H1 (cell line): Measurements from ENCODE around the gene PLA2G10. TPM values are rescaled to one million over a fixed set of nuclear protein-coding genes. Genes with fewer than 3 reads are reported as not detected.

ENCODE experiments used
- SP1 ChIP-seq: IDR thresholded peaks from 2 replicates; pipeline ENCODE4 v1.6.1; 2011; ENCODE audit warnings: low read depth, low read length
- polyA plus RNA-seq, 7 experiments: library from polyadenylated mRNA; depleted of rRNA in 3 of 7; stranded (reverse) in 5 of 7; unstranded in 2 of 7; fragments of >200 nt in 5 of 7; fragments of 200-250 nt in 2 of 7; gene quantifications; 1 replicate in 5 of 7; 2 replicates in 1 of 7; 4 replicates in 1 of 7; pipeline versions ENCODE4 v1.2.1 to v1.2.3, GENCODE V29; 2011 to 2013; ENCODE audit warnings: missing spikeins in 2 of 7, mixed read lengths in 2 of 7
- total RNA-seq: library from RNA; stranded (reverse); fragmentation: NEBNext Ultra II Directional; extraction: Animal tissue kit (Norgen Biotek cat#: 25700); gene quantifications from 2 replicates; pipeline ENCODE4 v1.2.1, GENCODE V29; 2021
- TF ChIP-seq, protein P1 (sequence below): IDR thresholded peaks from 2 replicates; pipeline ENCODE4 v1.6.1; 2012; ENCODE audit warnings: low read length, inconsistent platforms

The PLA2G10 gene
- total and polyA plus RNA-seq, 2 of the 8 experiments (the other 6 are each of a cell fraction or from before 2014, with no cell fraction given), result 0.60 to 2.2 TPM

DNA sequence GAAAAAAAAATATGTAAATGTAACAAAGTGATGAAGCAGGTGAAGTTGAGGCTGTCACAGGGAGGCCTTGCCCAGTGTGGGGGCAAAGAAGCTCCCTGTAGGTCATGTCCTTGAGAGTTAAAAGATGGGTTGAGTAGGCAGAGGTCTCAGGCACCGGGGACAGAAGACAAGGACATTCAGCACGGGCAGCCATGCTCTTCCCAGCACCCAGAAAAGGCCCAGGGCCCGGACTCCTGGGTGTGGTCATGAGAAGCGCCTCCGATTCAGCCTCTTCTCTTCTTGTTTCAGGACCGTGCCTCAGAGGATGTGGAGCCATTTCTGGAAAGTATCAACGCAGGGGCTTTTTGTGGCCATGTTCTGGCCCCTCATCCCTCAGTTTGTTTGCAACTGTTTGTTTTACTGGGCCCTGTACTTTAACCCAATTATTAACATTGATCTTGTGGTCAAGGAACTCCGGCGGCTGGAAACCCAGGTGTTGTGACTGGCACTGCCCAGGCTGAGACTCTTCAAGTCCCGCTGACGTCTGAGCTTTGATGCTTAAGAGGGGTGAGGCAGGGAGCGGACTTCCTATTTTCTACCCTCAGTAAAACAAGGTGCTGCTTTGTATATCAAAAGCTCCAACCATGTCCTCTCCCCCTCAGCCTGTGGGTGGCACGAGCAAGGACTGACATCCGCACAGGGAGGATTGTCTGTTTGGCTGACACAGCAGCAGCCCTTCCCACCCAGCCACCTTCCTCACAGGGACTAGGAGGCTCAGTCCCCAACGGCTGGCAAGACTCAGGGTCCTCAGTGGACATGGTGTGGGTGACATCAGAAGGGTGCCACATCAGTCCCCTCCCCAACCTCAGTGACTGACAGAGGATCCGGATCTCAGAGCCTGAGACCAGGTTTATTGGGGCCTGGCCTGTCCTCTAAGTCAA is 26.5 kb downstream of the PLA2G10 start (continued):
- TF ChIP-seq, protein P1, sequence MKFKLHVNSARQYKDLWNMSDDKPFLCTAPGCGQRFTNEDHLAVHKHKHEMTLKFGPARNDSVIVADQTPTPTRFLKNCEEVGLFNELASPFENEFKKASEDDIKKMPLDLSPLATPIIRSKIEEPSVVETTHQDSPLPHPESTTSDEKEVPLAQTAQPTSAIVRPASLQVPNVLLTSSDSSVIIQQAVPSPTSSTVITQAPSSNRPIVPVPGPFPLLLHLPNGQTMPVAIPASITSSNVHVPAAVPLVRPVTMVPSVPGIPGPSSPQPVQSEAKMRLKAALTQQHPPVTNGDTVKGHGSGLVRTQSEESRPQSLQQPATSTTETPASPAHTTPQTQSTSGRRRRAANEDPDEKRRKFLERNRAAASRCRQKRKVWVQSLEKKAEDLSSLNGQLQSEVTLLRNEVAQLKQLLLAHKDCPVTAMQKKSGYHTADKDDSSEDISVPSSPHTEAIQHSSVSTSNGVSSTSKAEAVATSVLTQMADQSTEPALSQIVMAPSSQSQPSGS, result no peak
- TF ChIP-seq SP1, result no peak
- TF ChIP-seq, all 59 proteins: peak for 0
